Tibial artery (tissue), 4 donors: Measurements from ENCODE around the gene GFER.

Experiments
- DNase-seq, 2 donors: peaks; one replicate each; pipeline ENCODE4 v3.0.0-alpha.2; 2019
- H3K27ac ChIP-seq, 2 donors: fragments of 200-600 bp; sonication (generic) in 1 of 2; 1 replicate in 1 of 2; 2 replicates in 1 of 2; pipeline ENCODE4 v1.5.1; 2018 to 2019; ENCODE audit warnings: mild to moderate bottlenecking in 1 of 2
- H3K27me3 ChIP-seq, 2 donors: fragments of 200-600 bp; sonication (generic) in 1 of 2; one replicate each; pipeline versions ENCODE4 v1.5.1 to v1.6.0; 2016 to 2019
- H3K36me3 ChIP-seq, 3 donors: fragments of 200-600 bp; sonication (generic) in 2 of 3; one replicate each; pipeline ENCODE4 v1.5.1; 2016 to 2019; ENCODE audit warnings: mild to moderate bottlenecking in 2 of 3
- H3K4me1 ChIP-seq, 4 donors: fragments of 200-600 bp; sonication (generic) in 2 of 4; 1 replicate in 3 of 4; 2 replicates in 1 of 4; pipeline ENCODE4 v1.5.1; 2016 to 2019
- H3K4me3 ChIP-seq, 2 donors: fragments of 200-600 bp; sonication (generic) in 1 of 2; 1 replicate in 1 of 2; 2 replicates in 1 of 2; pipeline ENCODE4 v1.5.1; 2018 to 2019; ENCODE audit warnings: mild to moderate bottlenecking in 2 of 2
- H3K9me3 ChIP-seq, 3 donors: fragments of 200-600 bp; sonication (generic) in 1 of 3; one replicate each; pipeline ENCODE4 v1.5.1; 2016 to 2019
- intact Hi-C: fragments of 100-400 bp; cut with DNase I; formaldehyde crosslinking; loops from one replicate; pipeline ENCODE4 v1.15.0; 2023; ENCODE audit warnings: low total_unique reads
- TF ChIP-seq, protein P1 (sequence below), 2 experiments: fragments of 200-600 bp in 1 of 2; fragments of 450-650 bp in 1 of 2; IDR thresholded peaks; one replicate each; pipeline ENCODE4 v1.5.1; 2017 to 2019; ENCODE audit warnings: antibody characterized with exemption in 2 of 2, mild to moderate bottlenecking in 1 of 2, moderate library complexity in 1 of 2

Gene GFER

DNA sequence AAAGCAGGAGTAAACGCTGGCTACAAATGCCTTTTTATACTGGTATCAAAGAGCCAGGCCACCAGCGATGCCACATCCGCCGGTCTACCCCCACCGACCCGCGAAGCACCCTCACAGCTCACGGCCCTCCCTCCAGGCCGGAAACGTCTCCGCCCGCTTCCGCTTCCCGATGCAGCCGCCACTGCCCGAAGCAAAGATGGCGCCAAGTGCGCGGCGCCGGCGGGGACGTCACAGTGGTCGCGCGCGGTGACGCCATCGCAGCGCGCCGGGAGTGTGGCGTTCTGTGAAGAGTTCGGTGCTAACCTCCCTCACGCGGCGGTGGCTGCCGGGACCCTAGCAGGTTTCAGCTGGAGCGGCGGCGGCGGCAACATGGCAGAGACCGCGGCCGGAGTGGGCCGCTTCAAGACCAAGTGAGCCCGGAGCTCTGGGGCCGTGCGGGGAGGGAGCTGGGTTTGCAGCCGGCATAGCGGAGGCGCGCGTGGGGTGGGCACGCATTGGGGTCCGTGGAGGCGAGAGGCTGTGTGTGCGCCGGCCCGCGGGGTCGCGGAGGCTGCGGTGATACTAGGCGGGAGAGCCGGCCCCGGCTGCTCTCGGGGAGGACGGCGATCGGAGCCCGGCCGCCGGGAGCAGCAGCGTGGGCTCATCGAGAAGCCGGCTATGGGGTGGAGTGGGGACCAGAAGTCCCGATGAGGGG, 12.1 kb upstream of the GFER start, which contains the start of gene TBL3:
TSS of gene TBL3 (plus strand) at position 258 of the 694 bp plus-strand sequence. CDS start at position 370, 112 bp downstream.
- Histone ChIP-seq H3K27ac (peak within 1 kb of the TSS; percentile 80 to 94), H3K9me3 (no peaks in the 10 kb centered on the region), H3K4me3 (peak within 1 kb of the TSS; percentile 79 to 99), H3K36me3 (peaks cover 31 to 32% (median 31%) of the 10 kb centered on the region in 3 donors), H3K4me1 (peaks cover 0 to 32% (median 21%) of the 10 kb centered on the region in 4 donors), H3K27me3 (peaks cover 0 to 36% of the 10 kb centered on the region in 2 donors)
- TF ChIP-seq, protein P1, sequence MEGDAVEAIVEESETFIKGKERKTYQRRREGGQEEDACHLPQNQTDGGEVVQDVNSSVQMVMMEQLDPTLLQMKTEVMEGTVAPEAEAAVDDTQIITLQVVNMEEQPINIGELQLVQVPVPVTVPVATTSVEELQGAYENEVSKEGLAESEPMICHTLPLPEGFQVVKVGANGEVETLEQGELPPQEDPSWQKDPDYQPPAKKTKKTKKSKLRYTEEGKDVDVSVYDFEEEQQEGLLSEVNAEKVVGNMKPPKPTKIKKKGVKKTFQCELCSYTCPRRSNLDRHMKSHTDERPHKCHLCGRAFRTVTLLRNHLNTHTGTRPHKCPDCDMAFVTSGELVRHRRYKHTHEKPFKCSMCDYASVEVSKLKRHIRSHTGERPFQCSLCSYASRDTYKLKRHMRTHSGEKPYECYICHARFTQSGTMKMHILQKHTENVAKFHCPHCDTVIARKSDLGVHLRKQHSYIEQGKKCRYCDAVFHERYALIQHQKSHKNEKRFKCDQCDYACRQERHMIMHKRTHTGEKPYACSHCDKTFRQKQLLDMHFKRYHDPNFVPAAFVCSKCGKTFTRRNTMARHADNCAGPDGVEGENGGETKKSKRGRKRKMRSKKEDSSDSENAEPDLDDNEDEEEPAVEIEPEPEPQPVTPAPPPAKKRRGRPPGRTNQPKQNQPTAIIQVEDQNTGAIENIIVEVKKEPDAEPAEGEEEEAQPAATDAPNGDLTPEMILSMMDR (IDR thresholded peaks at IDR 0.05) = no peak
- intact Hi-C loops = loop anchor here (5.0 kb wide), 1 partner anchor 360 kb away; the partner anchor contains the start of genes CRAMP1 and IFT140
- peak; percentile 91 to 96 for DNase-seq

DNA sequence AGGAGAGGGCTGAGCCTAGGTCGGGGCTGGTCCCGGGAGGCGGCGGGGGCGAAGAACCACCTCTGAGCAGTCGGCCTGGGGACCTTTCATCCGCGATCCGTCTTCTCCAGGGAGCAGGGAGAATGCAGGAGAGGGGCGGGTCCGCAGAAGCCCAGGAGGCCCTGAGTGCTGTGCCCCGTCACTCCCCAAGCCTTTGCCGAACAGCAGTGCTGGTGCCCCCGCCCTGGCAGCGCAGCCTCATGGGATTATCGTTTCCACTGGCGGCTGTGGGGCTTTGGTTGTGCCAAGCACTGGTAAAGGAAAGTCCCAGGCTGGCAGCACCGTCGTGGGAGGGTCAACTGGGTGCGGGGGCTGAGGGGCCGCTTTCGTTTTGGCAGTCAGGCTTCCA, 11.5 kb upstream of the GFER start:
- H3K27ac ChIP-seq = peak overlapping the region; percentile 80 to 94
- DNase-seq = no peak
- peaks cover 37 to 38% (median 37%) of the 10 kb centered on the region in 3 donors for H3K36me3 ChIP-seq
- TF ChIP-seq, protein P1 (IDR thresholded peaks at IDR 0.05) = no peak
- no peaks in the 10 kb centered on the region for H3K9me3 ChIP-seq
- peaks cover 0 to 32% (median 21%) of the 10 kb centered on the region in 4 donors for H3K4me1 ChIP-seq
- peak overlapping the region; percentile 79 to 99 for H3K4me3 ChIP-seq
- intact Hi-C loops = loop anchor here (5.0 kb wide), 1 partner anchor 360 kb away; the partner anchor contains the start of genes CRAMP1 and IFT140
- H3K27me3 ChIP-seq = peaks cover 0 to 41% of the 10 kb centered on the region in 2 donors

DNA sequence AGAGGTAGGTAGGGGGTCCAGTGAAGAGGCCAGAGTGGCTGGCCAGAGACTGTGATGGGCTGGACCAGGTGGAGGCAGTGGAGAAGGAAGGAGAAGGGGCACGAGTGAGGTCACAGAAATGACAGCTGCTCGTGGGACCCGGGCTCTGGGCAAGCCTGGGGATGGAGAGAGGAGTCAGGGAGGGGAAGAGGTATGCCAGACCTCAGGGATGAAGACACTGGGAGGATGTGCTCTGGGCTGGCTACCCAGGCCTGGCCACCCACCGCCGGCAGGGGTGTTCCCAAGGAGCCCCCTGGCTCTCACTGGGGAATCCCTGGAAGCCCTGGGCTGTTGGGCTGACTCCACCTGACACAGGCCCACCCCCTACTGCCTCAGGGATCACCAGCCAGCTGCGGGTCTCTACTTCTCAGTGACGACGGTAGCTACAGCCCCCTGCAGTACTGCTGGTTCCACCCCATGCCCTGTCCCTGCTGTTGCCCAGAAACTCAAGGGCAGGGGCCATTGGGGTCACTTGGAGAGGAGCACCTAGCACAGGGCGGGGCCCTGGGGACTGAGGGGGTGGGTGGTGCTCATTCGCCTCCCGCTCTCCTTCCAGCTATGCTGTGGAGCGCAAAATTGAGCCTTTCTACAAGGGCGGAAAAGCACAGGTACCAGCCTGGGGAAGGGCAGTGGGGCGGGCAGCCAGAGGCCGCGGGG, 10.4 kb upstream of the GFER start:
- no peaks in the 10 kb centered on the region for H3K9me3 ChIP-seq
- H3K4me3 ChIP-seq = no peak overlapping the region
- H3K36me3 ChIP-seq = peaks cover 48 to 49% (median 48%) of the 10 kb centered on the region in 3 donors
- TF ChIP-seq, protein P1 (IDR thresholded peaks at IDR 0.05) = no peak
- H3K27me3 ChIP-seq = peaks cover 0 to 52% of the 10 kb centered on the region in 2 donors
- H3K27ac ChIP-seq = no peak overlapping the region
- H3K4me1 ChIP-seq = peaks cover 0 to 33% (median 21%) of the 10 kb centered on the region in 4 donors
- intact Hi-C loops = loop anchor here (5.0 kb wide), 1 partner anchor 361 kb away; the partner anchor contains the start of genes CRAMP1 and IFT140
- no peak for DNase-seq

DNA sequence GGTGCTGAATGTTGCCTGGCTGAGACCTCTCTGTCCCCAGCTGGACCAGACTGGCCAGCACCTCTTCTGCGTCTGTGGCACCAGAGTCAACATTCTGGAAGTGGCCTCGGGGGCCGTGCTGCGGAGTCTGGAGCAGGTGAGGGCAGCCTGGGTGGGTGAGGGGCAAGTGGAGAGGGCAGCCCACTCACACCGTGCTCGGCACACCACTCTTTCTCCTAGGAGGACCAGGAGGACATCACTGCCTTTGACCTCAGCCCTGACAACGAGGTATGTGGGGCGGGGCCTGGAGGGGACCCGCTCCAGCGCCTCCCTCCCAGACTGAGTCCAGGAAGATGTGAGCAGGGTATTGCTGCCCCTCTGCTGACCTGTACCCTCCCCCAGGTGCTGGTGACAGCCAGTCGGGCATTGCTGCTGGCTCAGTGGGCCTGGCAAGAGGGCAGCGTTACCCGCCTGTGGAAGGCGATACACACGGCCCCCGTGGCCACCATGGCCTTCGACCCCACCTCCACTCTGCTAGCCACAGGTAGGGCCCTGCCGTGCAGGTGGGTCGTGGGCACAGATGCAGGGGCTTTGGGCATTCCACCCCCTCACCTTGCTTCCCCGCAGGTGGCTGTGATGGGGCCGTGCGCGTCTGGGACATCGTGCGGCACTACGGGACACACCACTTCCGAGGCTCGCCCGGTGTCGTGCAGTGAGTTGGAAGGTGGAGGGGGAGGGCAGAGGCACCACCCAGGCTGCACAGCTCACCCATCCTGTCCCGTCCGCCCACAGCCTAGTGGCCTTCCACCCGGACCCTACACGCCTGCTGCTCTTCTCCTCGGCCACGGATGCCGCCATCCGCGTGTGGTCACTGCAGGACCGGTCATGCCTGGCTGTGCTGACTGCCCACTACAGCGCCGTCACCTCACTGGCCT, 9.6 kb upstream of the GFER start:
- no peak for DNase-seq
- Histone ChIP-seq H3K9me3 (no peaks in the 10 kb centered on the region), H3K36me3 (peaks cover 50 to 55% (median 52%) of the 10 kb centered on the region in 3 donors), H3K27ac (no peak overlapping the region), H3K4me1 (peaks cover 0 to 41% (median 26%) of the 10 kb centered on the region in 4 donors), H3K4me3 (no peak overlapping the region), H3K27me3 (peaks cover 0 to 60% of the 10 kb centered on the region in 2 donors)
- TF ChIP-seq, protein P1 (IDR thresholded peaks at IDR 0.05) = no peak
- intact Hi-C loops = loop anchor here (5.0 kb wide), 1 partner anchor 362 kb away; the partner anchor contains the start of genes CRAMP1 and IFT140
